LoVo (cell line): Measurements from ENCODE around the gene CTDSP1.

Experiments
- DNase-seq: peaks from one replicate; pipeline ENCODE4 v3.0.0-alpha.2; 2016; ENCODE audit warnings: low spot score

The CTDSP1 gene

DNA sequence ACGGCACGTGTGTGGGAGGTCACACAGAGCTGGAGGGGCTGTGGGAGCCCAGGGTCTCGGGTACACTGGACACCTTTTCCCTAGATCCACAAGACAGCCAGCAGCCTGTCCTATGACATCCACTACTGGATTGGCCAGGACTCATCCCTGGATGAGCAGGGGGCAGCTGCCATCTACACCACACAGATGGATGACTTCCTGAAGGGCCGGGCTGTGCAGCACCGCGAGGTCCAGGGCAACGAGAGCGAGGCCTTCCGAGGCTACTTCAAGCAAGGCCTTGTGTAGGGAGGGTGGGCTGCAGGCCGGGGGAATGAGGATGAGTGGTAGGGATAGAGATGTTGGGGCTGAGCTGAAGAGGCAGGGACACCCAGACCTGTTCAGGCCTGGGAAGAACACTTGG is 25.9 kb downstream of the CTDSP1 start:
- DNase-seq, result no peak

DNA sequence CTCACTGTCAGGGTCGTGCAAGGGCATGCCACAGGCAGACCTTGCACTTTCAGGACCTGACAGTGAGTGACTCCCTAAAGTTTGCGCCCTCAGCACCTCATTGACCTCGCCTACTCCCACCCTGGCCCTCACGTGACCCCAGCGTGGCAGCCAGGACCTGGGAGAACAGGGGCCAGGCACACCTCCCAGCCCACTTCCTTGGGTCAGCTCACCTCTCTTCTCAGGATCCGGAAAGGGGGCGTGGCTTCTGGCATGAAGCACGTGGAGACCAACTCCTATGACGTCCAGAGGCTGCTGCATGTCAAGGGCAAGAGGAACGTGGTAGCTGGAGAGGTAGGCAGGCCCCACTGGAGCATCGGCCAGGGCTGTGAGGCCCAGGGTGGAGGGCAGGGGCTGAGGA is 28.1 kb downstream of the CTDSP1 start:
- DNase-seq, result no peak

DNA sequence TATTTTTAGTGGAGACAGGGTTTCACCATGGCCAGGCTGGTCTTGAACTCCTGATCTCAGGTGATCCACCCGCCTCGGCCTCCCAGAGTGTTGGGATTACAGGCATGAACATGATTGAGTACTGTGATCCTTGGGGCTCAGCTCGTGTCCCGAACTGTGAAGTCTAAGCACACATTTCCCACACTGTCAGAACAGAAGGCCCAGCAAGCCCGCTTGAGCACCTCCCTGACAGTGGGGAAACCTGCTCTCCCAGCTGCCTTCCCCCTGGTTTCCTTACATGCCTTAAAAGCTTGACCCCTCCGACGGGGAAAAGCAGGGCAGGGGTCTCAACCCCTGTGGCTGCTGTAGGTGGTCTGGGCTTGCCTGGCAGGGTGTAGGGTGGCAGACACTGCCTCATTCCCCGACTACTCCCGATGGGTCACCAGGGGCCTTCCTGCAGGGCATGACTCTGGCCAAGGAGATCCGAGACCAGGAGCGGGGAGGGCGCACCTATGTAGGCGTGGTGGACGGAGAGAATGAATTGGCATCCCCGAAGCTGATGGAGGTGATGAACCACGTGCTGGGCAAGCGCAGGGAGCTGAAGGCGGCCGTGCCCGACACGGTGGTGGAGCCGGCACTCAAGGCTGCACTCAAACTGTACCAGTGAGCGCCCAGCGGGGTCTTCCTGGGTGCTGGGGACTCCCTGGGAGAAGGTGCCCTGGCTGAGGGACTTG is 29.3 kb downstream of the CTDSP1 start:
- no peak for DNase-seq

DNA sequence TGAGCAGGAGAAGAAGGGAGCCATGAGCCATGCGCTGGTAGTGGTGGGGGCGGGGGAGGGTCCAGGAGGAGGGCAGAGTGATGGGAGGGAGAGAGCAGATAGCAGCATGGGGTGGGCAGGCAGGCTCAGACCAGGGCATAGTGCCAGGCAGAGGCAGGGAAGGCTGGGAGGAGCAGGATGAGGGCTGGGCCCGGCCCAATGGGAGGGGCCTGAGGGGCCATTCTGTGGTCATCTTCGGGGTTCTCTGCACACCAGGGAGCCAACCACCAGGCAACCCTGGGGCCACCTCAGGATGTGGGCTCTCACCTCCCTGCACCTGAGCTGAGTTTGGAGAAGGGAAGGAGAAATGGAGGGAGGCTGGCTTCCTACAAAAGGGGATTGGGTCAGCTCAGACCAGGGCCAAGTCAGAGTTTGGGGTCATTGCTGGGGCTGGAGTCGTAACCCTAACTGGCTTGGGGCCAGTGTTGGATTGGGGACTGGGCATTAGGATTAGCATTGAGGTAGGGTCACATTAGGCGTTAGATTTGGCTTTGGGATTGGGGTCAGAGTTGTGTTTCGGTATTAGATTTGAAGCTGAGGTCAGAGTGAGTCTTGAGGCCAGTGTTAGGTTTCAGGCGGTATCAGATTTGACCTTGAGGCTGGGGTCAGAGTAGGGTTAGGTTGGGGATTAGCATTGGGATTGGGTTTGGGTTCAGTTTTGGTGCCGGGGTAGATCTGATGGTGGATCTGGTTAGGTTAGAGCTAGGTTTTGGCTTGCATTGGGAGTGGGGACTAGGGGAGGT is 30.4 kb downstream of the CTDSP1 start:
- no peak for DNase-seq

DNA sequence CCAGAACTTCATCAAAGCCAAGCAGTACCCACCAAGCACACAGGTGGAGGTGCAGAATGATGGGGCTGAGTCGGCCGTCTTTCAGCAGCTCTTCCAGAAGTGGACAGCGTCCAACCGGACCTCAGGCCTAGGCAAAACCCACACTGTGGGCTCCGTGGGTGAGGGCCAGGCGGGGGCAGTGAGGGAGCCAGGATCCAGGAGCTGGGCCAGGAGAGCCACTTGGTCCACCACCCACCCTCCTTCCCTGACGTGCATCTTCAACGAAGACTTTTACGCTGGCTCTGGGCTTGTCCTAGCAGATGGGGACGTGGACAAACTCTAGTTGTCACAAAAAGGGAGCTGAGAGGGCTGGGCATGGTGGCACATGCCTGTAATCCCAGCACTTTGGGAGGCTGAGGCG is 31.1 kb downstream of the CTDSP1 start:
- no peak for DNase-seq

DNA sequence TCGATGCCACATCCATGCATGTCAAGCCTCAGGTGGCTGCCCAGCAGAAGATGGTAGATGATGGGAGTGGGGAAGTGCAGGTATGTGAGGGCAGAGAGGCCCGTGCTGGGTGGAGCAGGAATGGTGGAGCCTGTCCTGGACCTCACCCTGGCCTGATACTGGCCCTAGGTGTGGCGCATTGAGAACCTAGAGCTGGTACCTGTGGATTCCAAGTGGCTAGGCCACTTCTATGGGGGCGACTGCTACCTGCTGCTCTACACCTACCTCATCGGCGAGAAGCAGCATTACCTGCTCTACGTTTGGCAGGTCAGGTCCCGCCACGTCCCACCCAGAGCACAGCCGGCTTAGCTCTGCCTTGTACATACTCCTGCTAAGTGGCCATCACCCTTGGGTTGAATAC is 32.2 kb downstream of the CTDSP1 start:
- no peak for DNase-seq

DNA sequence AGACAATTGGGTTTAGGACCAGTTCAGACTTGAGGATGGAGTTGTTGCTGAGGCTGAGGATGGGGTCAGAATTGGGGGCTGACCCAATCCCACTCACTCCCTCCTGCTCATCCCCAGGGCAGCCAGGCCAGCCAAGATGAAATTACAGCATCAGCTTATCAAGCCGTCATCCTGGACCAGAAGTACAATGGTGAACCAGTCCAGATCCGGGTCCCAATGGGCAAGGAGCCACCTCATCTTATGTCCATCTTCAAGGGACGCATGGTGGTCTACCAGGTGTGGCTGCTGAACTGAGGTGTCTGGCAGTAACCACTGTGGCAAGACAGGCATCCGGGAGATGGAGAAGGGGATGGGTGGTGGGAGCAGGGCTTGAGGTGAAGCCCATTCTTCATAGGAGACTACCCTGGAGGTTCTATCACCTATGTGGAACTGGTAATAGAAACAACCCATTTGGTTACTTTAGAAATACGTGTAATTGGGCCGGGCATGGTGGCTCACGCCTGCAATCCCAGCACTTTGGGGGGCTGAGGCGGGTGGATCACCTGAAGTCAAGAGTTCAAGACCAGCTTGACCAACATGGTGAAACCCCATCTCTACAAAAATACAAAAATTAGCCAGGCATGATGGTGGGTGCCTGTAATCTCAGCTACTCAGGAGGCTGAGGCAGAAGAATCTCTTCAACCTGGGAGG is 33.2 kb downstream of the CTDSP1 start:
- DNase-seq, result no peak

DNA sequence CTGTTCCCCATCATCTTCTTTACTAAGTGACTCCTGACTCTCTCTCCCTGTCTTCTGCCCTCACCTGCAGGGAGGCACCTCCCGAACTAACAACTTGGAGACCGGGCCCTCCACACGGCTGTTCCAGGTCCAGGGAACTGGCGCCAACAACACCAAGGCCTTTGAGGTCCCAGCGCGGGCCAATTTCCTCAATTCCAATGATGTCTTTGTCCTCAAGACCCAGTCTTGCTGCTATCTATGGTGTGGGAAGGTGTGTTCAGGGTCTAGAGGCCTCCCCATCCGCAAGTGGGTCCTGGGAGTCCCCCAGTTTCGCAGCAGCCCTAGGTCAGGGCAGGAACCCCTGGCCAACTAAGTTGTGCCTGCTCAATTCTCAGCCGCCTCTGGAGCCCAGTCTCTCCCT is 34.8 kb downstream of the CTDSP1 start:
- DNase-seq, result no peak

DNA sequence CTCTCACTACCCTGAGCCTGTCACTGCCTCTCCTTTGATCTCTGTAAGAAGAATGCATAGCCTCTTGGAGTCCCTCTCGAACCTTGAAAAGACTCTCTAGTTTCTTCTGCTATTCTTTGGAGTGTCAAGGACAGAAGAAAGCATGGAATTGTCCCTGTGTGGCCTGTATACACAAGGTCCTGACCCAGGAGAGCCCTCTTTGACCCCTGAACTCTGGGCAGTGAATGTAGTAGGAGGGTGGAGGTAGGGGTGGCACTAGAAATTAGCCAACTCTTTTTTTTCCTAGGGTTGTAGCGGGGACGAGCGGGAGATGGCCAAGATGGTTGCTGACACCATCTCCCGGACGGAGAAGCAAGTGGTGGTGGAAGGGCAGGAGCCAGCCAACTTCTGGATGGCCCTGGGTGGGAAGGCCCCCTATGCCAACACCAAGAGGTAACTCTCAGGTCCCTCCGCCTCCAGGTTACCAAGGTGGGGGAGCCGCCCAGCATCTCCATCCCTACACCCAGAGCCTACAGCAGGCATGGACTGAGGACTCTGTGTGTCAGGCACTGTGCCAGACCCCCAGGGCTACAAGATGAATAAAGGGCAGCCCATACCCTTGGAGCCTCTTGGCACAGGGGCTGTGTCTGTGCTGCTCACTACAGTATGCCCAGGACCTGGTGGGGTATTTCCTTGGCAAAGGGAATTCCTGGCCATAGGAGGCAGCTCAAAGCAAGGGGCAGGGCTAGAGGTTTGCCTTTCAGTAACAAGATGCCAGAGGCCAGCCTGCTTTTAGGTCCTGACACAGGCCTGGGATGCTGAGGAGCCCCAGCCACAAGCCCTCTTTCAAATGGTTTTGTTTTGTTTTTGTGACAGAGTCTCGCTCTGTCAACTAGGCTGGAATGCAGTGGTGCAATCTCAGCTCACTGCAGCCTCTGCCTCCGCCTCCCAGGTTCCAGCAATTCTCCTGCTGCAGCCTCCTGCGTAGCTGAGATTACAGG is 35.6 kb downstream of the CTDSP1 start:
- DNase-seq, result no peak

DNA sequence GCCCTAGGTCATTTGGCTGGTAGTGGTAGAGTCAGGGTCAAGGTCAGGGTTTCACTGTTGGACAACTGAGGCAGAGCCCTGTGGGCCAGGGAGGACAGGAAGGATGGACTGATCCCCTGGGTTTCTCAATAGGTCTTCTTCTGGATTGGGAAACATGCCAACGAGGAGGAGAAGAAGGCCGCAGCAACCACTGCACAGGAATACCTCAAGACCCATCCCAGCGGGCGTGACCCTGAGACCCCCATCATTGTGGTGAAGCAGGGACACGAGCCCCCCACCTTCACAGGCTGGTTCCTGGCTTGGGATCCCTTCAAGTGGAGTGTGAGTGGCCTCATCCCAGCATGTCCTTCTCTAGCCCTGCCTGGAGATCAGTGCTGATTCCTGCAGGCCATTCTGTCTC is 37.3 kb downstream of the CTDSP1 start:
- no peak for DNase-seq

DNA sequence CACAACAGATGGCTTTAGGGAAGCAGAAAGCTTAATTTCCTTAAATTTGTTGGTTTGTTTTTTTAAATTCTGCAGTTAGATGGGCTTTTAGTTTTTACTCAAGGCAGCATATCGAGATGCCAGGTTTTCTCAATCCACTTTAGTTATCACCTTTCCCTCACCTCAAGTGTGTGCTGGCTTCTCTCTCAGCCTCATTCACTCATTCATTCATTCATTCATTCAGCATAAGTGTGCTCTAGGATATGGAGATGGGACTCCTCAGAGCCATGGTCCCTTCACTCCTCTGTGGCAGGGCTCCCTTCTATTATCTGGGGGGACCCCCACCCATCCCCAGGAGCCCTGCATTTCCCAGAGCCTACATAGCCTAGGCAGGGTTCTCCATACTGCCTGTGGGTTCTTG is 38.3 kb downstream of the CTDSP1 start:
- DNase-seq, result no peak

DNA sequence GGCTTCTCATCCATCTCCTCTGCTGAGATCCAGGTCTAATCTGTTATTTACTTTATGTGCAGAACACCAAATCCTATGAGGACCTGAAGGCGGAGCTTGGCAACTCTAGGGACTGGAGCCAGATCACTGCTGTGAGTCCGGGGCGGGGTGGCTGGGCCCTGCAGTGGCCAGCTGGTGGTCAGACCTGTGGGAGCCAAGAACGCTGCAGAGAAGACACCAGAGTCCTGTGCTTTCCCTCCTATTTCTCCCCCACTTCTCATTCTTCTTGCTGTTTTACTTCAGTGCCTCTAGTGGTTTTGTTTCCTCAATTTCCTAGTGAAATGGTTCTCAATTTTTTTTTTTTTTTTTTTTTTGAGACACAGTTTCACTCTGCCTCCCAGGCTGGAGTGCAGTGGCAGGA is 38.9 kb downstream of the CTDSP1 start:
- DNase-seq, result no peak

DNA sequence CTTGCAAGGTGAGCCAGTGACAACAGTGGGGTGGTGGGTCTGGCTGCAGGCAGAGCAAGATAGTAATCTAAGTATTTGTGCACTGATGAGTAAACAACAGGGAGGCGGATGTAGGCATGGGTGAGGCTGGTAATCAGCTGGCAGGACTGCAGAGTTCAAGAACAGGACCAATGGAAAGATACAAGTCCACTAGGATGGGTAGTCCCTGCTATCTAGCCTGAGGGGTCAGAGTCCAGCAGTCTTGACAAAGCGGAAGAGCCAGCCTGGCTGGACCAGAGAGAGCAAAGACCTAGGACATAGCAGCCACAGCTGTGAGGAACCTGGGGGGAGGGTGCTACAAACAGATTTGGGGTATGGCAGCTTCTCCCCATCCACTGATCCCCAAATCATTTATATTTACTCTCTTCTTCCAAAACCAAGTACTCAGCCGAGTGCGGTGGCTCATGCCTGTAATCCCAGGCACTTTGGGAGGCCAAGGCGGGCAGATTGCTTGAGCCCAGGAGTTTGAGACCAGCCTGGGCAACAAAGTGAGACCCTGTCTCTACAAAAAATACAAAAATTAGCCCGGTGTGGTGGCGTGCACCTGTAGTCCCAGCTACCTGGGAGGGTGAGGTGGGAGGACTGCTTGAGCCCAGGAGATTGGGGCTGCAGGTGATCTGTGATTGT is 45.2 kb downstream of the CTDSP1 start:
- peak; percentile 65 for DNase-seq

DNA sequence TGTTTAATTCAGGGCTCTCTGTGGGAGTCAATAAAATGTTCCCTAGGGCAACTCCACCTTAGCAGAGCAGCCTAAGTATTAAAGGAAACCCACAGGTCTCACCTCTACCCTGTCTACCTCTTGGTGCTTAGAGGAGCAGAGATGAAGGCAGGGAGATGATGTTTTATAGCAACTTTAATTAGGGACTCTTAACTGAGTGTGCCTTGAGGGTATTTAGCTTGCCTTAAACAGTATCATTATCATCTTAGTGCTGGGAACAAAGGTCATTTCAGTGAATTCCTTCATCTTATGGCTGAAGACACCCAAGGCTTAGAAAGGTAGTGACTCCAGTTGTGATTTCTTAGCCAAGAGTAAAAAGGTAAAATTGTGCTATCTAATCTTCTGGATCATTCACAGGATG is 45.9 kb downstream of the CTDSP1 start:
- peak; percentile 65 for DNase-seq

DNA sequence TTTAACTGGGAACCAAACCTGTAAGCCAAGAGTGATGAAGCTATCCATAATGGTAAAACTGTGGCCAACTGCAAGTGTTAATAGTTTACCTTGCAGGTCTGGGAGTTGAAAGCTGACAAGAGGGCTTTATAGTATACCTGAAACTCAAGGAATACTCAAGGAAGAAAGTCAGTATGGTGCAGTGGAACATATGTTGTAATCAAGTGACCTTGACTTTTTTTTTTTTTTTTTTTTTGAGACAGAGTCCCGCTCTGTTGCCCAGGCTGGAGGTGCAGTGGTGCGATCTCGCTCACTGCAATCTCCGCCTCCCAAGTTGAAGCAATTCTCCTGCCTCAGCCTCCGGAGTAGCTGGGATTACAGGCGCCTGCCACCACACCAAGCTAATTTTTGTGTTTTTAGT is 46.9 kb downstream of the CTDSP1 start:
- no peak for DNase-seq

DNA sequence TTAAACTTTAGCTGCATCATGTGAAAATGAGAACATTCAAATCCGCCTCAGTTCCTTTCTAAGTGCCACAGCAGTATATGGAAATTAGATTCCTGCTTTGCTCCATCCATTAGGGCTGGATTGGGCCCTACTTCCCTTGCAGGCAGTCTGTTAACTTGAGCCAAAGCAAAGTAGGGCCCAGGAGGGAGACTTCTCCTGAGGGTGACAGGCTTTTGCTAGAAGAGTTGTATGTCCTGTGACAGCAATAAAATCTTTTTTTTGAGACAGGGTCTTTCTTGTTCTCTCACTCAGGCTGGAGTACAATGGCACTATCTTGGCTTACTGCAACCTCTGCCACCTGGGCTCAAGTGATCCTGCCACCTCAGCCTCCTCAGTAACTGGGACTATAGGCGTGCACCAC is 47.4 kb downstream of the CTDSP1 start:
- no peak for DNase-seq

DNA sequence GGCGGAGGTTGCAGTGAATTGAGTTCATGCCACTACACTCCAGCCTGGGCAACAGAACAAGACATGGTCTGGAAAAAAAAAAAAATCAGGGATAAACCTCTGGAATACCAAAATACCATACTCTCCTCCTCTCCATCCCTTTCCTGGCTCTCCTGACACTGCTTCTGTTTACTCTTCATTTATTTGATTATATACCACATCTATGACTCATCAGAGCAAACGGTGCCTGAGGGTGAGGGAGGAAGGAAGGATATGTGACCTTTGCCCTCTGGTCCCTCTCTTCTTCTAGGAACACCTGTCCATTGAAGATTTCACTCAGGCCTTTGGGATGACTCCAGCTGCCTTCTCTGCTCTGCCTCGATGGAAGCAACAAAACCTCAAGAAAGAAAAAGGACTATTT is 49.3 kb downstream of the CTDSP1 start:
- peak; percentile 85 for DNase-seq

DNA sequence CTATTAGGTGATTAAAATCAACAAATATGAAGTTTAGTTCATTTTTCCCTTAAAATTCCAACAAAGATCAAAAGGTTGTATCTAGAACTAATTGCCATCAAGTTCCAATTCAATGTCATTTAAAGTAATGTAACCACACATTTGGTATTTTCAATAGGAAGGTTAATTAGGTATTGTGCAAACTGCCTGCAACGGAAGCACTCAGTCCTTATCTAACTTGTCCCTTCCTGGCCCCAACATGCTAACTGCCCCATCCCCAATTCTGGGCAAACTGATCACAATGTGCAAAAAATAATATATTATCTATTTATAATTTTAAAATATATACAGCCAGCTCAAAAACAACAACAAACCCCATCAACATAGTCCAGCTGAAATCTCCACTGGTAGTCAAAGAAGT is 52.4 kb downstream of the CTDSP1 start:
- no peak for DNase-seq
